Nucleus accumbens (tissue), 56 donors: ENCODE measurements around the gene CYSTM1.

ENCODE experiments used
- DNase-seq, 56 donors: peaks; one replicate each; lab custom pipeline; 2025; lab: John Stamatoyannopoulos, UW

The CYSTM1 gene

GRCh38 chr5:140250386-140250785 is 75.4 kb downstream of the CYSTM1 start:
- DNase-seq: no peak

- DNase-seq: peak in 1 of 56 donors; percentile 6
Observed at GRCh38 chr5:140251527-140251973, 76.6 kb downstream of the CYSTM1 start.

- no peak for DNase-seq
Observed at GRCh38 chr5:140252470-140253126, 77.6 kb downstream of the CYSTM1 start.

GRCh38 chr5:140253985-140254384 is 79.0 kb downstream of the CYSTM1 start:
- DNase-seq: no peak

GRCh38 chr5:140255460-140256157 is 80.6 kb downstream of the CYSTM1 start:
- DNase-seq: no peak

- DNase-seq: no peak
Observed at GRCh38 chr5:140256726-140257125, 81.7 kb downstream of the CYSTM1 start.

GRCh38 chr5:140258016-140258415 is 83.0 kb downstream of the CYSTM1 start:
- no peak for DNase-seq

- no peak for DNase-seq
Observed at GRCh38 chr5:140258873-140259272, 83.9 kb downstream of the CYSTM1 start.

GRCh38 chr5:140259500-140259899 is 84.5 kb downstream of the CYSTM1 start:
- no peak for DNase-seq

GRCh38 chr5:140260089-140260656 is 85.2 kb downstream of the CYSTM1 start:
- no peak for DNase-seq

- peak in 36 of 56 donors; percentile 6 to 88 (median 28) for DNase-seq
Observed at GRCh38 chr5:140261403-140262171, 86.6 kb downstream of the CYSTM1 start.

GRCh38 chr5:140262221-140262620 is 87.2 kb downstream of the CYSTM1 start:
- no peak for DNase-seq

GRCh38 chr5:140262839-140263238 is 87.9 kb downstream of the CYSTM1 start:
- DNase-seq: no peak

GRCh38 chr5:140265845-140266244 is 90.9 kb downstream of the CYSTM1 start:
- DNase-seq: no peak

GRCh38 chr5:140266471-140267200 is 91.6 kb downstream of the CYSTM1 start:
- no peak for DNase-seq

- no peak for DNase-seq
Observed at GRCh38 chr5:140267201-140267540, 92.2 kb downstream of the CYSTM1 start.

GRCh38 chr5:140267559-140268018 is 92.6 kb downstream of the CYSTM1 start:
- no peak for DNase-seq

- no peak for DNase-seq
Observed at GRCh38 chr5:140270008-140270407, 95.0 kb downstream of the CYSTM1 start.

GRCh38 chr5:140273401-140273877 is 98.5 kb downstream of the CYSTM1 start:
- DNase-seq: no peak

GRCh38 chr5:140275837-140276236 is 100.8 kb downstream of the CYSTM1 start:
- DNase-seq: no peak
